ENCODE results near the gene NMNAT2.

GRCh38 chr1:183414365-183414764, 3.8 kb downstream of the NMNAT2 start:
- no peak for TF ChIP-seq POLR2A (IDR thresholded peaks at IDR 0.05)
- TF ChIP-seq CTCF (IDR thresholded peaks at IDR 0.05): no peak
- TF ChIP-seq POLR2AphosphoS5 (IDR thresholded peaks at IDR 0.05): no peak
